GM21381 (cell line): ENCODE data around the gene PRXL2A.
"Not testable (repeated sequence)": the region's sequence is repeated elsewhere in the genome, so short reads cannot be mapped to it uniquely, and the experiment has no call there.

ENCODE experiments used
- ATAC-seq: cut with Tn5 transposase; IDR thresholded peaks from one replicate; pipeline ENCODE4 v1.9.1; 2021; ENCODE audit warnings: mild to moderate bottlenecking, moderate library complexity; ENCODE audit not compliant: unreplicated experiment

PRXL2A gene

GRCh38 chr10:80473692-80474596 is 65.6 kb downstream of the PRXL2A start:
- ATAC-seq, result no peak

- no peak for ATAC-seq
These were observed 66.2 kb downstream of the PRXL2A start for GRCh38 chr10:80474597-80474910.

- no peak for ATAC-seq
These were observed 66.6 kb downstream of the PRXL2A start for GRCh38 chr10:80474941-80475340.

DNA sequence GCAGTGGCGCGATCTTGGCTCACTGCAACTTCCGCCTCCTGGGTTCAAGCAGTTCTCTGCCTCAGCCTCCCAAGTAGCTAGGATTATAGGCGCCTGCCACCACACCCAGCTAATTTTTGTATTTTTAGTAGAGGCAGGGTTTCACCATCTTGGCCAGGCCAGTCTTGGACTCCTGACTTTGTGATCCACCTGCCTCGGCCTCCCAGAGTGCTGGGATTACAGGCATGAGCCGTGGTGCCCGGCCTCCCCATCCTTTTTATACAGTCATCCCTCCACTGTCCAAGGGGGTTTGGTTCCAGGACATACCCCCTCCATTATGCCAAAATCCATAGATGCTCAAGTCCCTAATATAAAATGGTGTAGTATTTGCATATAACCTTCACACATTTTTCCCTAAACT is 67.3 kb downstream of the PRXL2A start:
- ATAC-seq, result not testable (repeated sequence)

DNA sequence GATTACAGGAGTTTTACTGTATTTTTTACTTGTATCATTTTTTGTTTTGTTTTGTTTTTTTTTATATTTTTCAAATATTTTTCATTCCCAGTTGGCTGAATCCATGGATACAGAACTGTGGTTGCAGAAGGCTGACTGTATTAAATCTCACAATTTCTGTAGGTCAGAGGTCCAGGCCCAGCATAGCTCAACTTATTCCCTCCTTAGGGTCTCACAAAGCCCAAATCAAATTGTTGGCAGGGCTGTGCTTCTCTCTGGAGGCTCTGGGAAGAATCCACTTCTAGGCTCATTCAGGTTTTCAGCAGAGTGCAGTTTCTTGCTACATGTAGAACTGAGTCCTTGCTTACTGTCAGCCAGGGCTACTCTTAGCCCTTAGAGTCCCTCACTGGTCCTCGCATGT is 68.3 kb downstream of the PRXL2A start:
- ATAC-seq, result no peak

DNA sequence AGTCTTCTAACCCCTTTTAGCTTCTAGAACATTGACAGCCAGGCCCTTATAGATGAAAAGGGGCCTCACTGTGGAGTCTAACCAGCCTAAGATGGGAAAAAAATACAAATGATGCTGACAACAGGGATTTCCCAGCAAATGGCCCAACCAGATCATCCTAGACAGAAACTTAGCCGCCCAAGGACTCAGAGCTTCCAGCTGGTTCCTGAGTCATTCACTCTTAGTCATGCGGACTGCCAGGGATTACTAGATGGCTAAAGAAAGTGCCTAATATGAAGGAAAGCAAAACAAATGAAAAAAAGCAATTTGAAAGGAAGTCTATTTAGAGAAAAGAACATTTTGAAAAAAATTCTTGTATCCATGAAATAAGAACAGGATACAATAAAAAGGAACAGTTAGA is 69.5 kb downstream of the PRXL2A start:
- no peak for ATAC-seq

- not testable (repeated sequence) for ATAC-seq
These were observed 72.0 kb downstream of the PRXL2A start for GRCh38 chr10:80480373-80480772.

- ATAC-seq, result no peak
These were observed 72.5 kb downstream of the PRXL2A start for GRCh38 chr10:80480852-80481251.

GRCh38 chr10:80484243-80484642 is 75.9 kb downstream of the PRXL2A start:
- ATAC-seq, result no peak

DNA sequence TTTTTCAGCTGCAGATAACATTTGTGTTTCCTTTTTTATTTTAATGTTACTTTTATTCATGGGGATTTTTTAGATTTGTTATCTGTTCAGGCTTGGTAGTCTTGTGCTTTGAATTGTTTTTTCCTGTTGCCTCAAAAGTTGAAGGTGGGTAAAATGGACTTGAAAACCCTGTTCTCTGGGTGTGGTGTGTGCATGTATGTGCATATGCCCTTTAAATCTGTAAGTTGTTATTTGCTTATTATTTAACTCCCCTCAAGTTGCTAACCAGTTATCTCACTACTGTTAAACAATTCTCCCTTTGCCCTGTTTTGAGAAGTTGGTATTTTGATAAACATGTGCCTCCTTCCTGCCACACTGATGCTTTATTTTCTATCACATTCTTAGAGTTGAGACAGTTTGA is 76.3 kb downstream of the PRXL2A start:
- ATAC-seq, result no peak

DNA sequence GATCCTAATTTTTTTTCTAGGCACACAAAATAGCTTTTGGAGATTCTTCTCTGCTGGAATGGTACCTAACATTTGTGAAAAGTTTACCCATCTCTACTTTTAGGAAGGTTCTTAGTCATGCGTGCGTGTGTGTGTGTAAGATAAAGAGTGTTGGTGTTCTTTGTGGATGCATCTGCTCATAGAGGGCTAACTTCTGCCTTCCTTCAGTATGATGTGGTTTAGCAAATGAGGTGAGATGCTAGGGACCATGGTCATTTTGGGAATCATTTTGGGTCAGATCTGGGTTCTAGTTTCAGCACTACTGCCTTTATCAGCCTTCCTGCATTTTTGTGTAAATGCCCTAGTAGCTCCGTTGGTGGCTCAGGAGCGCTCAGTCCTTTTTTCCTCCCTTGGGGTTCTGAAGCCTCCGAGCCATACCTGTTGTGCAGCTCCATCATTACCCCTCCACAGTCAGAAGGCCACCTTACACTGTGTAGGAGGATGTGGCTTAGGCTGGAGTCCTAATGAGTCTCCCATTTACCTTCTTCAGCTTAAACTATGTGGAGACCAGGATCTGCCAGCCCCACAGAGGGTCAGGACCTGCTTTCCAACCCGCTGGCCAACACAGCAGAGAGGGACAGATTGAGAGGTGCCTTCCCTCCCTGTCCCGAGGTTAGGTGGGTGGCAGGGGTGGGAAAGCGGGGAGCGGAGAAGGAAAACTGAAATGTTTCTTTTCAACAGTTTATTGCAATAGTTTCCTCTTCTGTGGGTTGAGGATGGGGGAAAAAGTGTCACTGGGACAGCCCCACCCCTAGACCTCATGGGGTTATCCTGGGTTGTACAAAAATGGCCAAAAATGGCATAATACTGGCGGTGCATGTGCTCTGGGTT is 77.0 kb downstream of the PRXL2A start:
- no peak for ATAC-seq

GRCh38 chr10:80485946-80486764 is 77.8 kb downstream of the PRXL2A start:
- ATAC-seq, result no peak
